ENCODE measurements around the gene MRPL14.

DNA sequence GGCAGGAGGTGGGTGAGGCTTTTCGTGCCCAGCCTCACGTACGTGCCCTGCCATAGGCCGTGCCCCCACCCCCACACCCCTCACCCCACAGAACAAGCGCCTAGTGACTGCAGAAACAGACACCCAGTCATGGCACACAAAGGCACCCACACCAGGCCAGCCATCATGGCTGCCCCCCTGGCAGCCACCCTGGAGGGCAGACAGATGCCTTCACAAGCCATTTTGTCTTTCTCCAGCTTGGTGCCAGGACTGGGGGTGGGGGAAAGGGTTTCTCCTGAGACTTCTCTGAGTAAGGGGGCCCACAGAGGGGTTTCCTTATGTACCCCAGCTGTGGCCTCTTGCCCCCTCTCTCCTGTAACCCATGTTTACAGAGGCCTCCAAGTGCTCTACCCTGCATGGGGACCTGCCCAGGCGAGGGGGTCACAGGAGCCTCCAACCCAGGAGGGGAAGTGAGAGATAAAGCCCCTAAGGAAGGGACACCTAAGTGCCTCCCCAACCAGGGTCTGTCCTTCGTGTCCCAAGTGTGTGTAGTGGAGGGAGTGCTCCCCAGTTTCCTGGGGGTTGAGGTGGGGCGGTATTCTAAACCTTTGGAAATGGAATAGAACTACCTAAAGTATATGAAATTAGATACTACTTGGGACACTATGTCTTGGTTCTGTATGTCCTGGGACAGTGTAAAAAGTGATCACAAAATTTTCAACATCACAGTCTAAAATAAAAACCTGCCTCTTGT lies 49.9 kb downstream of the MRPL14 start:
- TF ChIP-seq EZH2 (IDR thresholded peaks at IDR 0.05): no peak
- TF ChIP-seq POLR2AphosphoS5 (IDR thresholded peaks at IDR 0.05; ENCODE audit: borderline replicate concordance, low read depth, low read length): no peak
- TF ChIP-seq FOXP2 (optimal IDR thresholded peaks at IDR 0.05; ENCODE audit: control extremely low read depth, extremely low read length, insufficient read depth): no peak
